Type B pancreatic cell (in vitro differentiated cells): ENCODE data around the gene HEPN1. TPM values are rescaled to one million over a fixed set of nuclear protein-coding genes. Genes with fewer than 3 reads are reported as not detected.
A peak's percentile ranks its signal among the peaks of the same experiment; 100 is the strongest.

Experiments used
- DNase-seq: peaks from one replicate; pipeline ENCODE4 v3.0.0; 2021; ENCODE audit warnings: mixed read lengths; ENCODE audit not compliant: unreplicated experiment; ENCODE audit errors: extremely low spot score
- H3K27ac Mint-ChIP-seq: 2 replicates; pipeline ENCODE4 v1.8.0; 2021; ENCODE audit warnings: mild to moderate bottlenecking, mixed read lengths
- H3K27me3 Mint-ChIP-seq: 2 replicates; pipeline ENCODE4 v1.8.0; 2021; ENCODE audit warnings: mixed read lengths
- H3K36me3 Mint-ChIP-seq: 2 replicates; pipeline ENCODE4 v1.8.0; 2021; ENCODE audit warnings: mixed read lengths
- H3K4me1 Mint-ChIP-seq: one replicate; pipeline ENCODE4 v1.8.0; 2021; ENCODE audit warnings: mixed read lengths; ENCODE audit not compliant: unreplicated experiment
- H3K4me3 Mint-ChIP-seq: 2 replicates; pipeline ENCODE4 v1.8.0; 2021; ENCODE audit warnings: mild to moderate bottlenecking, mixed read lengths
- H3K9me3 Mint-ChIP-seq: 2 replicates; pipeline ENCODE4 v1.8.0; 2021; ENCODE audit warnings: mixed read lengths
- CTCF ChIP-seq: fragments of 200-600 bp; sonication (generic); conservative IDR thresholded peaks from 2 replicates; pipeline ENCODE4 v1.5.0; 2021; ENCODE audit warnings: antibody characterized with exemption, mild to moderate bottlenecking
- total RNA-seq: library from RNA; stranded (reverse); gene quantifications from 2 replicates; pipeline ENCODE4 v1.2.1, GENCODE V29; 2021; ENCODE audit warnings: low replicate concordance

The HEPN1 gene
- total RNA-seq, 1 donor from 2014 or later: not detected

- peak; percentile 43 for DNase-seq
- Mint-ChIP-seq H3K27ac (no peak overlapping the region), H3K27me3 (peaks cover 33% of the 10 kb centered on the region), H3K4me1 (peaks cover 12% of the 10 kb centered on the region), H3K36me3 (no peaks in the 10 kb centered on the region), H3K9me3 (no peaks in the 10 kb centered on the region), H3K4me3 (no peak overlapping the region)
- no peak for TF ChIP-seq CTCF
Measured at GRCh38 chr11:124886476-124886875, 32.6 kb upstream of the HEPN1 start.

- H3K4me3 Mint-ChIP-seq: no peak overlapping the region
- peak; percentile 44 for DNase-seq
- H3K36me3 Mint-ChIP-seq: no peaks in the 10 kb centered on the region
- no peak for TF ChIP-seq CTCF
- no peak overlapping the region for H3K27ac Mint-ChIP-seq
- peaks cover 12% of the 10 kb centered on the region for H3K4me1 Mint-ChIP-seq
- H3K27me3 Mint-ChIP-seq: peaks cover 34% of the 10 kb centered on the region
- no peaks in the 10 kb centered on the region for H3K9me3 Mint-ChIP-seq
Measured at GRCh38 chr11:124886978-124887666, 31.9 kb upstream of the HEPN1 start.

GRCh38 chr11:124887667-124888013 is 31.4 kb upstream of the HEPN1 start:
- H3K4me3 Mint-ChIP-seq: no peak overlapping the region
- peaks cover 38% of the 10 kb centered on the region for H3K27me3 Mint-ChIP-seq
- no peaks in the 10 kb centered on the region for H3K9me3 Mint-ChIP-seq
- H3K36me3 Mint-ChIP-seq: no peaks in the 10 kb centered on the region
- no peak overlapping the region for H3K27ac Mint-ChIP-seq
- DNase-seq: peak; percentile 24
- no peak for TF ChIP-seq CTCF
- peaks cover 7% of the 10 kb centered on the region for H3K4me1 Mint-ChIP-seq

GRCh38 chr11:124889191-124890091 is 29.6 kb upstream of the HEPN1 start:
- no peaks in the 10 kb centered on the region for H3K4me1 Mint-ChIP-seq
- no peak for TF ChIP-seq CTCF
- H3K27ac Mint-ChIP-seq: no peak overlapping the region
- H3K4me3 Mint-ChIP-seq: no peak overlapping the region
- H3K27me3 Mint-ChIP-seq: peaks cover 39% of the 10 kb centered on the region
- H3K36me3 Mint-ChIP-seq: no peaks in the 10 kb centered on the region
- no peaks in the 10 kb centered on the region for H3K9me3 Mint-ChIP-seq
- DNase-seq: peak; percentile 2

GRCh38 chr11:124890151-124890550 is 28.9 kb upstream of the HEPN1 start:
- H3K4me3 Mint-ChIP-seq: no peak overlapping the region
- peaks cover 43% of the 10 kb centered on the region for H3K27me3 Mint-ChIP-seq
- no peak overlapping the region for H3K27ac Mint-ChIP-seq
- no peaks in the 10 kb centered on the region for H3K36me3 Mint-ChIP-seq
- H3K9me3 Mint-ChIP-seq: no peaks in the 10 kb centered on the region
- no peak for DNase-seq
- TF ChIP-seq CTCF: no peak
- H3K4me1 Mint-ChIP-seq: no peaks in the 10 kb centered on the region
